Stromal cell of bone marrow (primary cell): ENCODE data around the gene APOBEC3B.
"Not testable (repeated sequence)": the region's sequence is repeated elsewhere in the genome, so short reads cannot be mapped to it uniquely, and the experiment has no call there.

Experiments used
- DNase-seq: peaks from one replicate; pipeline ENCODE4 v3.0.0-alpha.2; 2012; ENCODE audit warnings: low read depth

The APOBEC3B gene

DNA sequence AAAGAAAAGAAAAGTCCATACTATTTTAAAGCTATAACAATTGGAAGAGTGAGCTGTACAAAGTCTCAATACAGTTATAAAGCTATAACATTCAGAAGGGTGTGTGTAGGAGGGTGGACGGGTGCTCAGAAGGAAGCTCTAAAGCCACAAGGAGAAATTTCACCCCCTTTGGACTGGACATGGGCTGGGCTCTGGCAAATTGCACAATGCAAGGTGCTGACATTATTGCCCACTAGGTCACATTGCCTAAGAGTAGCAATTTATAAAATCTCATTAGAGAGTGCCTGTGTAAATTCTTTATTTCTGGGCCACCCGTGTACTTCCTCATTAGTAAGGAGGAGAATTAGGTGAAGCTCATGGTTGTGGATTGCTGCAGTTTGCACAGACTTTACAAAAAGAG lies 30.4 kb upstream of the APOBEC3B start:
- no peak for DNase-seq

DNA sequence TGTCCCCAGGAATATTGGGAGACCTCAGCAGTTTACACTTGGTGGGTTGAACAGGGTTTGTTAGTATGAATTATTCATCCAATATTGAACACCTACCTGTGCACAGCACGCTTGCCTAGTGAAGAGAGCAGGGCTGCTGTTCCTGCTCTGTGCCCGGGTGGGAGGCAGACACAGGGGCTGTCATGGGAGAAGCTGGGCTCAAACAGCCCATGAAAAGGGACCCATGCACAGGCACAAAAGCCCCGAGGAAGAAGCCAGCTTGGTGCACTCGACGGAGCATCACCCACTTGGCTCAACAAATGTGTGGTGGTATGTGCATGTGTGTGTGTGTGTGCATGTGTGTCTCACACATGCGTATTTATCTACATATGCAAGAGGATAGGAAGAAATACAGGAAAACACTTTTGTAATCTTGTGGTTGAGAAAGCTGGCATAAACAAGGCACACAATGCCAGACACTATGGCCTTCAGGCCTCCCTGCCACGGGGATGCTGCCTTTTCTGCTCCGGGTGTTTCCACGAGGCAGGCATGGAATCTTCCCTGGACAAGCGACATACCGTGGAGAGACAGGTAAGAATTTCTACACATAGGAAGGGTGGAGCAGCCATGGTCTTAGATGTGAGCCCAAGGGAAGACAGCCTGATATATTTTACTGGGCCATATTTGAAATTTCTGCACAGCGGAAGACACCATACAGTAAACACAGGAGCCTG lies 29.7 kb upstream of the APOBEC3B start:
- DNase-seq: no peak

DNA sequence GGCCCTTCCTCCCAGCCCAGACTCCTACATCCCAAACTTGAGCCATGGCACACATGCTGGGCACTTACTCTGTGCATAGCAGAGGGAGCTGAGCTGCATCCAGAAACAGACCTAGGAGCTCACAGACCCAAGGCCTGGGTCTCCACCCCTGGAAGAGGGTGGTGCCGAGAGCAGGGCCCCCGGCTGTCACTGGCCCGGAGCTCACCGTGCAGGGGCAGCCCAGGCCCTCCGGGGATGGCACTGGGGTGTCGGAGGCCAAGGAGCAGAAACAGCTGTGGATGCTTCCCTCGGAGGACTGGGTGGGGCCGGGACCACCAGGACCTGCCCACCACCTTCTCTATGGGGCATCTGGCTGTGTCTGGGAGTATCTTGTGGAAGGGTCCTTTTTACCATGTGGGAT lies 29.1 kb upstream of the APOBEC3B start:
- DNase-seq: no peak

DNA sequence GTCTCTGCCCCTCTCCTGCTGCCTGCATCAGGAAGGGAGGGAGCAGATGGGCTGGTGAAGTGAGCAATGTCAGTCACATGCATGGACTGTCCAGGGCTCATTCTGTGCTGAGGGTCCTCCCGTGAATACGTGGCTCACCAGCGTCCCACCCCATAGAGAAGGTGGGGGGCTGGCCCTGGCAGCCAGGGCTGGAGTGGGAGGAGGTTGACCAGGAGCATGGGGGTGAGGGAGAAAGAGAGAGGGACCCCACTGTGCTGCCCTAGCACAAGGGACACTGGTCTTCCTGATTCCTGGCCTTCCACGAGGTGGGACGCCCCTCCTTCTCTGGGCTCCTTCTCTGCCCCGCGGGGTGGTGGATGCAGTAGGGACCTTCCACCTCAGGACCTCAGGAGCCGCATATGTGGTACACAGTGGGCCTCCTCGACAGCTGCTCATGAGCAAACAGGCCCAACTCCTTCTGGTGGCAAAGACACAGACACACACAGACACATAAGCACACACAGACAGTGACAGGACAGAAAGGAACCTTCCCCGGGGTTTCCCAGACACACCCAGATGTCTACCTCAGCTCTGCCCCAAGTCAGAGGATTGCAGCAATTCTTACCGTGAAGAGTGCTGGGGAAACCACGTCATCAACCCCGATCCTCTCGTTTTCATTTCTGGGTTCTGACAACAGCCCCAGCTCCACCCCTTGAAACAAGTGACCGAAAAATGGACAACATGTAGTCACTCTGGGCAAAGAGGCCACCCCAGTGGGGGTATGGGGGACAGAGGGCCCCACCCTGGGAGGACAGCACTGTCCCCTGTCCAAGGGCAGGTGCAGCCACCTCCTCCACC lies 28.4 kb upstream of the APOBEC3B start:
- DNase-seq: no peak

DNA sequence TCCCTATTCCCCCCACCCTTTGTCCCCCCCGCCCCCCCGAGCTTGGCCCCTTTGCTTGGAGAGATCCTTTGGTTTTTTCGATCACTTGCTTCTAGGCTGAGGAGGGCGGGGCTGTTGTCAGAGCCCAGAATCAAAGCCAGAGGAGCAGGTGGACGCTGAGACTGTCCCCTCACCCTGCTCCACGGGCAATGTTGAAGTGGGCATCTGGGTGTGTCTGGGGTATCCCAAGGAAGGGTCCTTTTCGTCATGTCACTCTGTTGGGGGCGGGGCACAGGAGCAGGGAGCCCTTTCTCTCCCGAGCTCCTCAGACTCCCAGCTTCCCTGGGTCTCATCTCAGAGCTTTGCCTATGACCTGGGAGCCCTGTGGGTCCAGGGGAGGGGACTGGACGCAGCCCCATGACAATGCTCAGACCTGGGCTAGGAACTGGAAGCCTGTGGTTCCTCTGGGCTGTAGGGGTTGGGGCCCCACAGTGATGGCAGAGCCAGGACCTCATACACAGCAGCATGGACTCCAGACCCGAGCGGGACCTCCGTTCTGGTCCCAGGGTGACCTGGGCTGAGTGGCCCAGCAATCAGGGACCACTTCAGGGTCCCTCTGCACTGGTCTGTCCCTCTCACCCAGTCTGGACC lies 27.6 kb upstream of the APOBEC3B start:
- DNase-seq: no peak

DNA sequence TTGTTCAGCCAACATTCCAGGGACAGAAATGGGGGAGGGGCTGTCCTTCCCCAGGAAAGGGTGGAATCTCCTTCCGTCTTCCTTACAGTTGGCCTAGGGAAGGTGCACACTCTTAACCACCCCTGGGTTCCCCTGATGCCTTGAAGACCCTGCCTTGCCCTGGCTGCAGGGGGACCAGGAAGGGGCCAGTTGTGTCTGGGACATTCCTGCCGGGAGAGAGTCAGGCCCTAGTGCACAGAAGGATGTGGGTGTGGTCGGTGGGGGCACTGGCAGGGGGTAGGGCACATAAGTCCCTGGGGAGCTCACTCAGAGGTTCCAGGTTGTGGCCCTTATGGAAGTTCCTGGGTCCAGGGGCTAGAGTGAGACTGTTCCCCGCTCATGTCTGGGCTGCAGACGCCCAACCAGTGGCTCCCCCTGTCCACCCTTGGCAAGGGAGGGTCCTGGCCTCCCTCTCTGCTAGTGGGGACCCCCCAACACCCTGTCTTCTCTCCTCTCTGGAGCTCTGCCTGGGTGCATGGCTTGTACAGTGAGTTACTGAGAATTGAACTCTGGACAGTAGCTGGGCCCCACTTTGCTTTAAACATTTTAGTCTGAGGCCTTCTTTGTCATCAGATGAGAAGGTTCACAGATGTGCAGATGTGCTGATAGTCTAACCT lies 26.8 kb upstream of the APOBEC3B start:
- DNase-seq: no peak

DNA sequence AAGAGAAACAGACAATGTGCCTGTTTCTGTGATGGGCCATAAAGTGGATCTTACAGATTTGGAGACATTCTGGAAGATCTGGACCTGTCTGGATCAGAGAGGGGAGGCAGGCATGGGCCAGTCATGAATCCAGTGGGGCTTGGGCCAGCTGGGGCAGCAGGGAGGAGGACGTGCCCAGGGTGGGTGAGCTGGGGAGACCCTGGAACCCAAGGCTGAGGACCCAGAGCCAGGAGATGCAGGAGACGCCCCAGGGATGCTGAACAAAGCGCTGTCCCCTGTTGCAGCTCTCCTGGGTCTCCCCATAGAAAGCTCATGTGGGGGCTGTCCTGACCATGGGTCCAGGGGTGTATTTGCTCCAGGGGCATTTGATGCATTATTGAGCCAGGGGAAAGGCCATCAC lies 26.2 kb upstream of the APOBEC3B start:
- DNase-seq: no peak

DNA sequence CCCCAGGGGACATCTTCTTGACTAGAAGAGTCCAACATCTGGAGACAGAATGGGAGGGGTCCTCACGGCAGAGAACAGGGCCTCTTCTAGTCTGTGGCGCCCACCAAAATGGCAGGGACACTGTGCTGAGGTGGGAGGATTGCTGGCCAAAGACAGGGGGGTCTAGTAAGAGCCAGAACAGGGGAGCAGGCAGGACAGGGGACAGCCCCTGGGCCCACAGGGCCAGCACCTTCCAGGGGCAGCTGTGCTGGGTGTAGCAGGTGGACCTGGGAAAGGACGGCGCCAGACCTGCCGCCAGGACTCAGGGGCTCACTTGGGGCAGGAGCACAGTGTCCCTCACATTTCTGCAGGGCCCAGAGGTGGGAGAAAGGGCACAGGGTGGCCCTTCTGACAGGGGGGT lies 25.6 kb upstream of the APOBEC3B start:
- no peak for DNase-seq

DNA sequence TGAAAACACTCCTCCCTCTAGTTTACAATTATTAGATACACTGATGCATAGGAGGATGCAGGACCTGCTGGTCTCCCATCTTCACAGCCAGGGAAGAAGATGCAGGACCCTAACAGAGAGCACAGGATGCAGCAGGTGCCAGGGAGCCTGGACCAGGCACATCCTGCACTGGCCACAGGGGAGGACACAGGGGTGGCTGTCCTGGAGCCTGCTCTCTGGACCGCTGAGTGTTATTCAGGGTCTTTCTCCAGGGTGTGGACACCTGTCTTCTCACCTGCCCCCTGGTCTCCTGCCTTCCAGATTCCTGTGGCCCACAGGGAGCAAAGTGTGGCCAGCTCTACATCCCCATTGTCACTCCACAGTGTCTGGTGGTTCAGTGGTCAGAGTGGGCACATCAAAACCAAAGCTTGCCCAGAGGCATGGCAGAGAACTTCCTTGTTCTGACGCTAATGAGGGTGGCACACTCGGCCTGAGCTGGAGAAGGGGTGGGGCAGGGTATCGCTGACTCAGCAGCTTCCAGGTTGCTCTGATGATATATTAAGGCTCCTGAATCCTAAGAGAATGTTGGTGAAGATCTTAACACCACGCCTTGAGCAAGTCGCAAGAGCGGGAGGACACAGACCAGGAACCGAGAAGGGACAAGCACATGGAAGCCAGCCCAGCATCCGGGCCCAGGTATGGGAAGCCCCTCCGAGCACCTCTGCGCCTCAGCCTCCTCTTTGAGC lies 24.9 kb upstream of the APOBEC3B start, which contains the start of gene APOBEC3A:
TSS of gene APOBEC3A (plus strand) at position 564 of the 725 bp plus-strand sequence. CDS start at position 647, 83 bp downstream.
- no peak for DNase-seq

DNA sequence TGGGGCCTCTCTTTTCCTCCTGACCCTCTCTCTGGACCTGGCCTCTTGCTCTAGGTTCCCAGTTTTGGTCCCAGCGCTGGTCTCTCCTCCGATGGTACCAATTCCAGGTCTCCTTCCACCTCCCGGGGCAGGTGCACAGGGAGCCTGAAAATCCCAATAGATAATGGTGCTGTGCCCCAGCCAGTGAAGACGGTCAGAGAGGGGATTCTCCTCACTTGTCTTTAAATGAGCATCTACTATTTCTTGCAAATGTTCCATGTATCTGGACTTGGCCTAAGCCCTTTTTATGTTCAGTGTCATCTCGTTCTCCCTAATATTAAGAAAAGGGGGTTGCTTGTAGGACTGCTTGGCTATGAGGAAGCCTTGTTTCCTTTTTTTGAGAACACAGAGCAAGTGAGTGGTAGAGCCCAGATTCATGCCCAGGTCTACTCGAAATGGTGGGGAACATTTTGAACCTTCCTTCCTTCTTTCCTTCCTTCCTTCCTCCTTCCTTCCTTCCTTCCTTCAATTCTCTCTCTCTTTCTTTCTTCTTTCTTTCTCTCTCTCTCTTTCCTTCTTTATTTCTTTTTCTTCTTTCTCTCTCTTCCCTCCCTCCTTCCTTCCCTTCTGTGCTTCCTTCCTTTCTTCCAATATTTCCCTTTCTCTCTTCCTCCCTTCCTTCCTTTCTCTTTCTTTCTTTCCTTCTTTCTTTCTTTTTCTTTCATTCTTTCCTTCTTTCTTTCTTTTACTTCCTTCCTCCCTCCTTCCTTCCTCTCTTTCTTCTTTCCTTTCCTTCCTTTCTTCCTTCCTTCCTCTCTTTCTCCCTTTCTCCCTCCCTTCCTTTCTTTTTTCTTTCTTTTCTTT lies 24.1 kb upstream of the APOBEC3B start:
- no peak for DNase-seq

DNA sequence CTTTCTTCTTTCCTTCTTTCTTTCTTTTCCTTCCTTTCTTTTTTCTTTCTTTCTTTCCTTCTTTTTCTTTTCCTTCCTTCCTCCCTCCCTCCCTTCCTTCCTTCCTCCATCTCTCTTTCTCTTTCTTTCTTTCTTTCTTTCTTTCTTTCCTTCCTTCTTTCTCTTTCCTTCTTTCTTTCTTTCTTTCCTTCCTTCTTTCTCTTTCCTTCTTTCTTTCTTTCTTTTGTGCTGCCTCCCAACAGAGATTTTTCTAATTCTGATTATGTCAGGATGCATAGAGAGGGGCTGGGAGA lies 23.6 kb upstream of the APOBEC3B start:
- not testable (repeated sequence) for DNase-seq

DNA sequence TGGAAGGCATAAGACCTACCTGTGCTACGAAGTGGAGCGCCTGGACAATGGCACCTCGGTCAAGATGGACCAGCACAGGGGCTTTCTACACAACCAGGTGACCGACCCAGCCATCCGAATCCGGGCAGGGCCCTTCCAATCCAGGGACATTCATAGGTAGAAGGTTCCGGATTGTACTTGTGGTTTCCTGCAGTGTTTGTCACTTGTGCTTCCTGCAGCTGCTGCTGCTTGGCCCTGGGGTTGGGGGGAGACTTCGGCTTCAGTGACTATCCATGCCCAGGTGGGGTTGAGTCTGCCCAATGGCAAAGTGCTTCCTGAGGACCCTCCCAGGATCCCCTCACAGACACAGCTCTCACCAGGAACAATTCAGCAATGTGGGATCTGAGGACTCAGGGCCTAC lies 22.6 kb upstream of the APOBEC3B start:
- DNase-seq: no peak

DNA sequence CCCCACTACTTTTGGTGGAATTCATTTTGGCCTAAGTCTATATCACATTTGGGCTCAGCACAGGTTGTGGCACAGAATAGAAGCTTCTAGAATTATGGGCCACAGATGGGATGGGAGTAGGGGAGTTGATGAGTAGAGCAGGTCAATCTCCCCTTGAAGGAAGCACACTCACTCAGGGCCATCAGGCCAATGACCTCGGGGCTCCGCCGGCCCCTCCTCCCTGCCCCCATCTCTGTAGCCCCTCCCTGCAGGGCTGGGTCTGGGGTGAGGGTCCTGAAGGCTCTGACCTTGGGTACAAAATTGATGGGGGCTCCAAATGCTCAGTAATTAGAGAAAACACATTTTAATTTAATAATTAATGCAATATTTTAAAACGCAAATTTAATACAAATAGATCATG lies 21.5 kb upstream of the APOBEC3B start:
- DNase-seq: not testable (repeated sequence)

DNA sequence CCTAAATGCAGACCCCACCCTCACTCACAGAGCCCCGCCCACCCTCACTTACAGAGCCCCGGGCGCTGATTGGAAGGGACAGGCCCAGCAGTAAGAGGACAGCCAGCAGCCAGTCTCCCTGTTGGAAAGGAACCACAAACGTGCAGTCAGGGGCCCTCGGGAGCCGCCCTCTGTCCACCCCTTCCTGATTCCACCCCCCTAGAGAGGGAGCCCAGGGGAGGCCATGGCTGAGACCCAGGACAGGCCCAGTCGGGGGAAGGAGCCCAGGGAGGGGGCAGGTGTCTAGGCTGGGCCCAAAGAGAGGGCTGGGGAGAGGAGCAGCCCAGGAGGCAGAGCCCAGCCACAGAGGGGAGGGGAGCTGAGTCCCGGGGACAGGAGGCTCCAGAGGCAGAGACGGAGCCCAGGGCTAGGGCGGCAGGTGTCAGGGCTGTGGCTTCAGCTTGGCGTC lies 18.8 kb upstream of the APOBEC3B start:
- DNase-seq: not testable (repeated sequence)

DNA sequence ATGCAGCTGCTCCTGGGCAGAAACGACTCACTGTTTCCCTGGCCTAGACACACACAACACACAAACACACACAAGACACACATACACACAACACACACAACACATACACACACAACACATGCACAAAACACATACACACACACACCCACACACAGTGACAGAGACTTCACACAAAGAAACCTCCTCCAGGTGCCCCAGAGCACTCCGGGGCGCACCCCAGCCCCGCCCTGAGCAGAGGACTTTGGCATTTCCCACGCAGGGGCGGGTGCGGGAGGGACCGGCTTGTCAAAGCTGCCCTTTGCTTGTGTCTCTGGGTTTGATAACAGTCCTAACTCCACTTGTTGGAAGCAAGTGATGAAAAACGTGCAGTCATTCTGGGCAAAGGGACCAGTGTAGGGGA lies 18.3 kb upstream of the APOBEC3B start:
- DNase-seq: no peak

DNA sequence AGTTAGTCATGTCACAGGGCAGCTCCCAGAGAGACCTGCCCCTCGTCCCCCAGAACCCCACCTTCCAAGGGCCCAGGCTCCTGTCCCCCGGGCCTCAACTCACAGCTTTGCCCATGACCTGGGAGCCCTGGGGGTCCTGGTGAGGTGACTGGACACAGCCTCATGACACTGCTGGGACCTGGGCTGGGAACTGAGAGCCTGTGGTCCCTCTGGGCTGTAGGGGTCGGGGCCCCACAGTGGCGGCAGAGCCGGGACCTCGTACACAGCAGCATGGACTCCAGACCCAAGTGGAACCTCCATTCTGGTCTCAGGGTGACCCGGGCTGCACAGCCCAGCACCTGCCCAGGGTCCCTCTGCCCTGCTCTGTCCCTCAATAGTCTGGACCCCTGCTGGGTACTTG lies 17.8 kb upstream of the APOBEC3B start:
- DNase-seq: no peak

DNA sequence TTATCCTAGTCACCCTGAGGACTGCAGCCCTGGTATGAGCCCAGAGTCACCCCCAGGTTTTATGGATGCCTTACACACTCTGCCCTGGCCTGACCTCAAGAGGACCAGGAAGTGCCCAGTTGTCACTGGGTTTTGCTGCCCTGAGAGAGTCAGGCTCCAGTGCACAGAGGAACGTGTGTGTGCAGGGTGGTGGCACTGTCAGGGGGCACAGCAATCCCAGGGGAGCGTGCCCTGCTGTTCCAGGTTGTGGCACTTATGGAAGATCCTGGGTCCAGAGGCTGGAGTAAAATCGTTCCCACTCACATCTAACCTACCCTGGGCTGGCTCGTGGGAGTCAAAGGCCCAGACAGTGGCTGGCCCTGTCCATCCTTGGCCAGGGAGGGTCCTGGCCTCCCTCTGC lies 17.2 kb upstream of the APOBEC3B start:
- no peak for DNase-seq

DNA sequence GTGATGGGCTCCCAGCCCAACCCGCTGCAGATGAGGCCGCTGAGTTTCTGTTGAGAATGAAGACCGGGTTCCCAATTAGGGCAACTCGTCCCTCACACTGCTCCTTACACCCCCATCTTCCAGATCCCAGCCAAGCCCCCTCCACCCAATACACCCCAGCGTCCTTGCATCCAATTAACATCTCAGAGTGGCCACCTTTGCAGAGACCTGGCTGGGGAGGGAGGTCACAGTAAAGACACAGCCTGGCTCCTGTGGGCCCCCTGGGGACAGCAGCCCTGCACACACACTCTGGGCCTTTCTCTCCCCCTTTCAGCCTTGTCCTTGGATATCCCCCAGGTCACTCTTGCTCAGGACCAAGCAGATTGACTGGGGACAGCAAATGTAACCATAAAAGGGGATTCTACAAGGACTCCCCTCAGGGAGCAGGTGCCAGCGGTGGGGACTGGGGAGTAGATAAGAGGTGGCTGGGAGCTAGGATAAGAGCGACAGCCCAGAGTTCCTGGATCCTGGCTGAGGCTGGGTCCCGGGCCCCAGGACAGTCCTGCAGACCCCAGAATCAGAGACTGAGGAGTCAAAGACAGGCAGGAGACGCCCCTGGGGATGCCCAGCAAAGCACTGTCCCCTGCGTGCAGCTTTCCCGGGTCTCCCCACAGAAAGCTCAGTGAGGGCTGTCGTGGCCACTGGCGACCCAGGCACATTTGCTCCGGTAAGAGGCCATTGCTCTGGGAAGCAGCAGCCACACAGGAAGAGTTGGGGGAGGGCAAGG lies 16.4 kb upstream of the APOBEC3B start:
- no peak for DNase-seq

DNA sequence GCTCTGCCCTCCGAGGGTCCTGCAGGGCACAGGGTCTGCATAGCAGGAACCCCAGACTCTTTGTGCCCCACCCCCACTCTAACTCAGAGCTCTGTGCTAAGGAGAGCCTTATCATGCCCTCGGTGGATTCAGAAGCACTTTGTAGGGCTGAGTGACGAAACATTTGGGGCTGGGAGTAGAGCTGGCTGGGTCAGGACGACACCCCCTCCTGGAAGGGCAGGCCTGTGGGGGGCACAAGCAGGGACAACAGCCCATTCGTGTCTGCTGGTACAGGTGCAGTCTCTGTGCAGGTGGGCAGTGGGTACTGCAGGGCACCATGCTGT lies 15.8 kb upstream of the APOBEC3B start:
- no peak for DNase-seq

DNA sequence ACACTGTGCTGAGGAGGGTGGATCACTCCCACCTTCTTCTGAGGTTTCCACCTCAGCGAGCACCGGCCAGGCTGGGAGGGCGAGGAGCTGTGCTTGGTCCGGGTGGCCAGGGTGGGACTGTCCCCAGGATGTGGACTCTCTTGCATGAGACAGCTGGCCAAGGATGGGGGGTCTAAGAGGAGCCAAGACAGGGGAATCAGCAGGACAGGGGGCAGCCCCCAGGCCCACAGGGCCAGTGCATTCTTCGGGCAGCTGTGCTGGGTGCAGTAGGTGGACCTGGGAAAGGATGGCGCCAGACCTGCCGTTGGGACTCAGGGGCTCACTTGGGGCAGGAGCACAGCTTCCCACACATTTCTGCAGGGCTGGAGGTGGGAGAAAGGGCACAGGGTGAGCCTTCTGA lies 15.2 kb upstream of the APOBEC3B start:
- no peak for DNase-seq
